Fibroblast of lung (primary cell): Measurements from ENCODE around the gene TIAM1. TPM values are rescaled to one million over a fixed set of nuclear protein-coding genes. Genes with fewer than 3 reads are reported as not detected.

Source experiments
- DNase-seq, 2 donors: peaks; one replicate each; pipeline versions ENCODE4 v3.0.0 to v3.0.0-alpha.2; 2010; ENCODE audit warnings: low read depth in 2 of 2
- H2AFZ ChIP-seq: 2 replicates; pipeline ENCODE4 v1.5.1; 2012; ENCODE audit warnings: low read length, control low read depth, inconsistent platforms
- H3K27ac ChIP-seq: 2 replicates; pipeline ENCODE4 v1.5.1; 2011; ENCODE audit warnings: low read length, control low read depth; ENCODE audit not compliant: insufficient read depth
- H3K27me3 ChIP-seq: 2 replicates; pipeline ENCODE4 v1.5.1; 2011; ENCODE audit warnings: mild to moderate bottlenecking, low read length; ENCODE audit not compliant: control insufficient read depth, insufficient read depth
- H3K36me3 ChIP-seq: 2 replicates; pipeline ENCODE4 v1.5.1; 2011; ENCODE audit warnings: low read length; ENCODE audit not compliant: control insufficient read depth, insufficient read depth
- H3K4me1 ChIP-seq: 2 replicates; pipeline ENCODE4 v1.5.1; 2011; ENCODE audit warnings: low read length; ENCODE audit not compliant: control insufficient read depth, insufficient read depth; ENCODE audit errors: extremely low read depth
- H3K4me2 ChIP-seq: 2 replicates; pipeline ENCODE4 v1.5.1; 2011; ENCODE audit warnings: low read length, control low read depth; ENCODE audit not compliant: insufficient read depth; ENCODE audit errors: extremely low read depth
- H3K4me3 ChIP-seq, 4 experiments: fragments of 200-600 bp in 1 of 4; sonication (generic) in 1 of 4; replicated peaks in 1 of 4; 2 replicates each; pipeline ENCODE4 v1.5.1; 2011 to 2016; ENCODE audit warnings: low read length in 4 of 4, low read depth in 3 of 4, mild to moderate bottlenecking in 3 of 4, control low read depth in 2 of 4, inconsistent platforms in 1 of 4, mixed read lengths in 1 of 4; ENCODE audit not compliant: insufficient read depth in 1 of 4; ENCODE audit errors: control extremely low read depth in 1 of 4
- H3K79me2 ChIP-seq: 2 replicates; pipeline ENCODE4 v1.5.1; 2012; ENCODE audit warnings: mild to moderate bottlenecking, low read length, inconsistent platforms; ENCODE audit not compliant: control insufficient read depth, insufficient read depth
- H3K9ac ChIP-seq: 2 replicates; pipeline ENCODE4 v1.5.1; 2011; ENCODE audit warnings: mild to moderate bottlenecking, low read length, control low read depth; ENCODE audit not compliant: insufficient read depth
- H3K9me3 ChIP-seq: 2 replicates; pipeline ENCODE4 v1.5.1; 2012; ENCODE audit warnings: low read depth, low read length; ENCODE audit not compliant: control insufficient read depth, insufficient read depth
- H4K20me1 ChIP-seq: 2 replicates; pipeline ENCODE4 v1.5.1; 2011; ENCODE audit warnings: low read length; ENCODE audit not compliant: control insufficient read depth, insufficient read depth; ENCODE audit errors: extremely low read depth
- EZH2 ChIP-seq: IDR thresholded peaks from 2 replicates; pipeline ENCODE4 v1.5.1; 2012; ENCODE audit warnings: low read length, control low read depth, mild to moderate bottlenecking; ENCODE audit errors: missing control alignments
- polyA plus RNA-seq, 2 donors: library from polyadenylated mRNA; depleted of rRNA in 1 of 2; stranded (reverse) in 1 of 2; unstranded in 1 of 2; fragments of >200 nt; gene quantifications; 2 replicates each; pipeline ENCODE4 v1.2.1, GENCODE V29; 2011 to 2012; ENCODE audit warnings: missing spikeins in 1 of 2
- total RNA-seq: library from RNA; depleted of rRNA; stranded (reverse); fragments of >200 nt; gene quantifications from 2 replicates; pipeline ENCODE4 v1.2.1, GENCODE V29; 2014
- TF ChIP-seq, protein P1 (sequence below), 2 donors: IDR thresholded peaks in 1 of 2; conservative IDR thresholded peaks in 1 of 2; 1 replicate in 1 of 2; 2 replicates in 1 of 2; pipeline ENCODE4 v1.5.1; 2011 to 2012; ENCODE audit warnings: low read length in 2 of 2, control low read depth in 1 of 2, inconsistent platforms in 1 of 2, low read depth in 1 of 2, mild to moderate bottlenecking in 1 of 2

Gene TIAM1
- total and polyA plus RNA-seq, 2 donors (not counting 1 experiment from before 2014, with no cell fraction given): under 0.01 to 0.52 TPM

DNA sequence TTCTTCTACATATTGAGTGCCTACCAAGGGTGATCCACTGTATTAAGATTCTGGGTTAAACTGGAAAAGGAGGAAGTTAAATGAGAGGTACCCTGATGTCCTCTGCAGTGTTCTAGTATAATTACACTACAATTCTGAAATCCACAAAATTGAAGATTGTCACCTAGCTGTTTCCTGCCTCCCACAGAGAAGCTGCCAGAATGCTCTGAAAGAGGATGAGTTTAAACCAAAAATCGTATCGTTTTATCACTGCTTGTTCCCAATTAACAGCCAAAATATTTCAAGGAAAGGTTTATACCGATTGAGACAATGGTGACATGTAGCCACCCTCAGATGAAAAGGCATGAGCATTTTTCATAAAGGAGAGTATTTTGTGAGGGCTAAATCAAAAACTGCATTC is 28.0 kb downstream of the TIAM1 start:
- no peaks in the 10 kb centered on the region for H3K9me3 ChIP-seq
- TF ChIP-seq, protein P1, sequence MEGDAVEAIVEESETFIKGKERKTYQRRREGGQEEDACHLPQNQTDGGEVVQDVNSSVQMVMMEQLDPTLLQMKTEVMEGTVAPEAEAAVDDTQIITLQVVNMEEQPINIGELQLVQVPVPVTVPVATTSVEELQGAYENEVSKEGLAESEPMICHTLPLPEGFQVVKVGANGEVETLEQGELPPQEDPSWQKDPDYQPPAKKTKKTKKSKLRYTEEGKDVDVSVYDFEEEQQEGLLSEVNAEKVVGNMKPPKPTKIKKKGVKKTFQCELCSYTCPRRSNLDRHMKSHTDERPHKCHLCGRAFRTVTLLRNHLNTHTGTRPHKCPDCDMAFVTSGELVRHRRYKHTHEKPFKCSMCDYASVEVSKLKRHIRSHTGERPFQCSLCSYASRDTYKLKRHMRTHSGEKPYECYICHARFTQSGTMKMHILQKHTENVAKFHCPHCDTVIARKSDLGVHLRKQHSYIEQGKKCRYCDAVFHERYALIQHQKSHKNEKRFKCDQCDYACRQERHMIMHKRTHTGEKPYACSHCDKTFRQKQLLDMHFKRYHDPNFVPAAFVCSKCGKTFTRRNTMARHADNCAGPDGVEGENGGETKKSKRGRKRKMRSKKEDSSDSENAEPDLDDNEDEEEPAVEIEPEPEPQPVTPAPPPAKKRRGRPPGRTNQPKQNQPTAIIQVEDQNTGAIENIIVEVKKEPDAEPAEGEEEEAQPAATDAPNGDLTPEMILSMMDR (conservative IDR thresholded peaks at IDR 0.05 in 1 of 2, IDR thresholded peaks at IDR 0.05 in 1 of 2; ENCODE audit: low read depth in 1 of 2, low read length in 2 of 2): no peak
- TF ChIP-seq EZH2: no peak
- H3K4me2 ChIP-seq: no peak overlapping the region
- H3K36me3 ChIP-seq: no peaks in the 10 kb centered on the region
- no peaks in the 10 kb centered on the region for H4K20me1 ChIP-seq
- no peaks in the 10 kb centered on the region for H3K79me2 ChIP-seq
- H2AFZ ChIP-seq: no peak overlapping the region
- no peaks in the 10 kb centered on the region for H3K27me3 ChIP-seq
- H3K9ac ChIP-seq: no peak overlapping the region
- no peaks in the 10 kb centered on the region for H3K4me1 ChIP-seq
- no peak for DNase-seq
- H3K4me3 ChIP-seq: no peak overlapping the region
- no peak overlapping the region for H3K27ac ChIP-seq

DNA sequence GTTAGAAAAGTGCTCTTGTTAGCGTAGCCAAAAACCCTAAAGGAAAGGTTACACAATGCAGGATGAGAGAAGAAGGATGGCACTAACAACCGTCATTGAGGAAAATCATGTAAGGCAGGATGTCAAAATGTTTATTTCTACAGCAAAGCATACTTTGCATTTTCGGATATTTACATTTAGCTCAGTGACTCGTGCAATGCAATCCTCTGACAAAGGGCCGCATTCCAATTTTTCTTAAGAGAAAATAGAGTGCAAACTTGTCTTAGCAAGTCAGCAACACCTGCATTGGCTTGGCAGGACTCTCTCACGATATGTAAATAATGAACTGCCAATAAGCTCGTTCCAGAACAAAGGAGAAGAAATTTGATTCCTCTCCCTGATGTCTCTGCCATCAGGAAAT is 33.3 kb downstream of the TIAM1 start:
- TF ChIP-seq EZH2: no peak
- TF ChIP-seq, protein P1 (conservative IDR thresholded peaks at IDR 0.05 in 1 of 2, IDR thresholded peaks at IDR 0.05 in 1 of 2; ENCODE audit: low read depth in 1 of 2, low read length in 2 of 2): no peak
- Histone ChIP-seq H2AFZ (no peak overlapping the region), H4K20me1 (no peaks in the 10 kb centered on the region), H3K27ac (no peak overlapping the region), H3K36me3 (no peaks in the 10 kb centered on the region), H3K27me3 (no peaks in the 10 kb centered on the region), H3K4me3 (no peak overlapping the region), H3K4me1 (no peaks in the 10 kb centered on the region), H3K9me3 (no peaks in the 10 kb centered on the region), H3K4me2 (no peak overlapping the region), H3K9ac (no peak overlapping the region), H3K79me2 (no peaks in the 10 kb centered on the region)
- peak; percentile 35 to 56 for DNase-seq

DNA sequence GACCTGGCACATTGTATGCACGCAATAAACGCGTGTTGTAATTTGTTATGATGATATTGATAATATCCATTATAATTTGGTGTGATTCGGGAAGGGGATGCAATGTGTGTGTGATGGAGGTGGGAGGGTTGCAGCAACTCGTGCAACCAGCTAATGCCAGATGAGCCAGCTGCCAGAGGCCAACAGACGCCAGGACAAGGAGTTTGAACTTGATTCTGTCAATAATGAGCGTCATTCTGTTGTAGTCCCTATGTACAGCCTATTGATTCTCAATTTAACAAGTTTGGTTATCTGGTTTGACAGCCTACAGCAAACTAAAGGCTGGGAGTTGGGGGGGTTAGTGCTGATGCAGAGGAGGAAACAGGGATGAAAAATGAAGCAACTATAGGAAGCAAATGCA is 35.5 kb downstream of the TIAM1 start:
- Histone ChIP-seq H3K4me1 (no peaks in the 10 kb centered on the region), H2AFZ (no peak overlapping the region), H3K9me3 (no peaks in the 10 kb centered on the region), H3K4me2 (no peak overlapping the region), H3K9ac (no peak overlapping the region), H3K27ac (no peak overlapping the region), H3K36me3 (no peaks in the 10 kb centered on the region), H3K27me3 (no peaks in the 10 kb centered on the region), H3K4me3 (no peak overlapping the region), H3K79me2 (no peaks in the 10 kb centered on the region), H4K20me1 (no peaks in the 10 kb centered on the region)
- no peak for DNase-seq
- TF ChIP-seq EZH2: no peak
- TF ChIP-seq, protein P1 (conservative IDR thresholded peaks at IDR 0.05 in 1 of 2, IDR thresholded peaks at IDR 0.05 in 1 of 2; ENCODE audit: low read depth in 1 of 2, low read length in 2 of 2): no peak
